PFSK-1 (cell line): ENCODE measurements around the gene ZBTB5.

Source experiments
- FOXP2 ChIP-seq: optimal IDR thresholded peaks from 2 replicates; pipeline ENCODE3; 2011; ENCODE audit warnings: borderline replicate concordance, control low read depth, inconsistent platforms; ENCODE audit not compliant: insufficient read depth; ENCODE audit errors: extremely low read length, extremely low read depth
- POLR2AphosphoS5 ChIP-seq: IDR thresholded peaks from 2 replicates; pipeline ENCODE4 v1.6.1; 2012; ENCODE audit warnings: low read depth, mild to moderate bottlenecking, control low read depth, low read length, moderate library complexity
- SIN3A ChIP-seq: IDR thresholded peaks from 2 replicates; pipeline ENCODE4 v1.6.1; 2012; ENCODE audit warnings: mild to moderate bottlenecking, low read length, moderate library complexity, borderline replicate concordance; ENCODE audit not compliant: insufficient read depth
- TAF1 ChIP-seq: IDR thresholded peaks from 2 replicates; pipeline ENCODE4 v1.6.1; 2012; ENCODE audit warnings: low read length, control low read depth, borderline replicate concordance; ENCODE audit not compliant: insufficient read depth
- TF ChIP-seq, protein P1 (sequence below), 2 experiments: IDR thresholded peaks; 2 replicates each; pipeline versions ENCODE4 v1.6.1 to v1.8.0; 2011 to 2012; ENCODE audit warnings: low read depth in 2 of 2, low read length in 2 of 2, control low read depth in 1 of 2, inconsistent platforms in 1 of 2, mild to moderate bottlenecking in 1 of 2, moderate library complexity in 1 of 2; ENCODE audit not compliant: insufficient read depth in 1 of 2

DNA sequence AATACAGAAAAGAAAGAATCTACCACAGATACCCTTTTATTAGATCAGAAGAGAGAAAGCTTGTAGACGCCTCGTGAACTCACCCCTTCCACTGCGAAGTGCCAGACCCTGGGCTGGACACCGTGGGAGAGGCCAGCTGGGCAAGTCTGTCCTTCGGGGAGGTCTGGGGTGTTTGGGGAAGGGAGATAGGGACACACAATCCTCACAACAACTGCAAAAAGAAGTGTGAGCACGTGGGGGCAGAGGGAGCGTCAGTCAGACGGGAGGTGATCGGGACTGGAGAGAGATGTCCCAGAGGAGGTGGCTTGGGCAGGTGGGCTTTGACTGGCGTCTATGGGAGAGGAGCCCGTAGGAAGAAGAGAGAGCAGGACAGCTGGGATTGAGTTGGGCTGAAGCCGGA is 70.0 kb downstream of the ZBTB5 start:
- TF ChIP-seq POLR2AphosphoS5 = no peak
- TF ChIP-seq TAF1 = no peak
- TF ChIP-seq, protein P1, sequence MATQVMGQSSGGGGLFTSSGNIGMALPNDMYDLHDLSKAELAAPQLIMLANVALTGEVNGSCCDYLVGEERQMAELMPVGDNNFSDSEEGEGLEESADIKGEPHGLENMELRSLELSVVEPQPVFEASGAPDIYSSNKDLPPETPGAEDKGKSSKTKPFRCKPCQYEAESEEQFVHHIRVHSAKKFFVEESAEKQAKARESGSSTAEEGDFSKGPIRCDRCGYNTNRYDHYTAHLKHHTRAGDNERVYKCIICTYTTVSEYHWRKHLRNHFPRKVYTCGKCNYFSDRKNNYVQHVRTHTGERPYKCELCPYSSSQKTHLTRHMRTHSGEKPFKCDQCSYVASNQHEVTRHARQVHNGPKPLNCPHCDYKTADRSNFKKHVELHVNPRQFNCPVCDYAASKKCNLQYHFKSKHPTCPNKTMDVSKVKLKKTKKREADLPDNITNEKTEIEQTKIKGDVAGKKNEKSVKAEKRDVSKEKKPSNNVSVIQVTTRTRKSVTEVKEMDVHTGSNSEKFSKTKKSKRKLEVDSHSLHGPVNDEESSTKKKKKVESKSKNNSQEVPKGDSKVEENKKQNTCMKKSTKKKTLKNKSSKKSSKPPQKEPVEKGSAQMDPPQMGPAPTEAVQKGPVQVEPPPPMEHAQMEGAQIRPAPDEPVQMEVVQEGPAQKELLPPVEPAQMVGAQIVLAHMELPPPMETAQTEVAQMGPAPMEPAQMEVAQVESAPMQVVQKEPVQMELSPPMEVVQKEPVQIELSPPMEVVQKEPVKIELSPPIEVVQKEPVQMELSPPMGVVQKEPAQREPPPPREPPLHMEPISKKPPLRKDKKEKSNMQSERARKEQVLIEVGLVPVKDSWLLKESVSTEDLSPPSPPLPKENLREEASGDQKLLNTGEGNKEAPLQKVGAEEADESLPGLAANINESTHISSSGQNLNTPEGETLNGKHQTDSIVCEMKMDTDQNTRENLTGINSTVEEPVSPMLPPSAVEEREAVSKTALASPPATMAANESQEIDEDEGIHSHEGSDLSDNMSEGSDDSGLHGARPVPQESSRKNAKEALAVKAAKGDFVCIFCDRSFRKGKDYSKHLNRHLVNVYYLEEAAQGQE (IDR thresholded peaks at IDR 0.05; ENCODE audit: insufficient read depth in 1 of 2, low read depth in 2 of 2, low read length in 2 of 2) = no peak
- no peak for TF ChIP-seq FOXP2
- TF ChIP-seq SIN3A = no peak
